Measurements from ENCODE around the gene PHLPP1. TPM values are rescaled to one million over a fixed set of nuclear protein-coding genes. Genes with fewer than 3 reads are reported as not detected.

PHLPP1 gene
- total RNA-seq, 2 donors from 2014 or later = 22.1 to 24.2 TPM

GRCh38 chr18:62814132-62814759 lies 98.9 kb downstream of the PHLPP1 start:
- H3K4me3 ChIP-seq = no peak overlapping the region
- peaks cover 8% of the 10 kb centered on the region for H3K4me1 ChIP-seq
- H3K9ac ChIP-seq (ENCODE audit: low read depth in 2 of 2, low read length in 2 of 2) = no peak overlapping the region
- H3K27me3 ChIP-seq = no peaks in the 10 kb centered on the region
- no peak for DNase-seq
- peak overlapping the region; percentile 46 for H3K27ac ChIP-seq
- intact Hi-C loops (cut with DNase I) = no loop called here
- H3K9me3 ChIP-seq = no peaks in the 10 kb centered on the region
- no peak for TF ChIP-seq CTCF (IDR thresholded peaks at IDR 0.05)
- no peaks in the 10 kb centered on the region for H3K36me3 ChIP-seq

- H3K36me3 ChIP-seq = no peaks in the 10 kb centered on the region
- no peaks in the 10 kb centered on the region for H3K9me3 ChIP-seq
- H3K4me1 ChIP-seq = peaks cover 3% of the 10 kb centered on the region
- H3K4me3 ChIP-seq = no peak overlapping the region
- intact Hi-C loops (cut with DNase I) = no loop called here
- no peaks in the 10 kb centered on the region for H3K27me3 ChIP-seq
- DNase-seq = no peak
- H3K9ac ChIP-seq (ENCODE audit: low read depth in 2 of 2, low read length in 2 of 2) = no peak overlapping the region
- H3K27ac ChIP-seq = no peak overlapping the region
- TF ChIP-seq CTCF (IDR thresholded peaks at IDR 0.05) = no peak
Measured at GRCh38 chr18:62825382-62825781, 110.0 kb downstream of the PHLPP1 start.

GRCh38 chr18:62827397-62827796 lies 112.1 kb downstream of the PHLPP1 start:
- Histone ChIP-seq H3K9me3 (no peaks in the 10 kb centered on the region), H3K9ac (ENCODE audit: low read depth in 2 of 2, low read length in 2 of 2) (no peak overlapping the region), H3K27ac (no peak overlapping the region), H3K36me3 (no peaks in the 10 kb centered on the region), H3K27me3 (no peaks in the 10 kb centered on the region), H3K4me1 (peaks cover 3% of the 10 kb centered on the region), H3K4me3 (no peak overlapping the region)
- DNase-seq = no peak
- TF ChIP-seq CTCF (IDR thresholded peaks at IDR 0.05) = no peak
- intact Hi-C loops (cut with DNase I) = no loop called here

- no peak for TF ChIP-seq CTCF (IDR thresholded peaks at IDR 0.05)
- H3K27ac ChIP-seq = no peak overlapping the region
Measured at GRCh38 chr18:62828091-62828640, 112.8 kb downstream of the PHLPP1 start.

GRCh38 chr18:62828852-62829251 lies 113.5 kb downstream of the PHLPP1 start:
- no peaks in the 10 kb centered on the region for H3K36me3 ChIP-seq
- intact Hi-C loops (cut with DNase I) = no loop called here

More at GRCh38 chr18:62828091-62828640, 112.8 kb downstream of the PHLPP1 start:
- Histone ChIP-seq H3K4me1 (peaks cover 3% of the 10 kb centered on the region), H3K4me3 (no peak overlapping the region), H3K9me3 (no peaks in the 10 kb centered on the region), H3K9ac (ENCODE audit: low read depth in 2 of 2, low read length in 2 of 2) (no peak overlapping the region), H3K27me3 (no peaks in the 10 kb centered on the region), H3K36me3 (no peaks in the 10 kb centered on the region)
- DNase-seq = no peak
- intact Hi-C loops (cut with DNase I) = no loop called here

More at GRCh38 chr18:62828852-62829251, 113.5 kb downstream of the PHLPP1 start:
- Histone ChIP-seq H3K9ac (ENCODE audit: low read depth in 2 of 2, low read length in 2 of 2) (no peak overlapping the region), H3K27me3 (no peaks in the 10 kb centered on the region), H3K4me1 (peaks cover 3% of the 10 kb centered on the region), H3K9me3 (no peaks in the 10 kb centered on the region), H3K4me3 (no peak overlapping the region), H3K27ac (no peak overlapping the region)
- DNase-seq = no peak
- TF ChIP-seq CTCF (IDR thresholded peaks at IDR 0.05) = no peak
